GOT3 (cell line): ENCODE data around the gene AGFG1.

Experiments used
- DNase-seq: peaks from one replicate; lab custom pipeline; 2025; ENCODE audit warnings: mixed read lengths; lab: John Stamatoyannopoulos, UW

The AGFG1 gene

DNA sequence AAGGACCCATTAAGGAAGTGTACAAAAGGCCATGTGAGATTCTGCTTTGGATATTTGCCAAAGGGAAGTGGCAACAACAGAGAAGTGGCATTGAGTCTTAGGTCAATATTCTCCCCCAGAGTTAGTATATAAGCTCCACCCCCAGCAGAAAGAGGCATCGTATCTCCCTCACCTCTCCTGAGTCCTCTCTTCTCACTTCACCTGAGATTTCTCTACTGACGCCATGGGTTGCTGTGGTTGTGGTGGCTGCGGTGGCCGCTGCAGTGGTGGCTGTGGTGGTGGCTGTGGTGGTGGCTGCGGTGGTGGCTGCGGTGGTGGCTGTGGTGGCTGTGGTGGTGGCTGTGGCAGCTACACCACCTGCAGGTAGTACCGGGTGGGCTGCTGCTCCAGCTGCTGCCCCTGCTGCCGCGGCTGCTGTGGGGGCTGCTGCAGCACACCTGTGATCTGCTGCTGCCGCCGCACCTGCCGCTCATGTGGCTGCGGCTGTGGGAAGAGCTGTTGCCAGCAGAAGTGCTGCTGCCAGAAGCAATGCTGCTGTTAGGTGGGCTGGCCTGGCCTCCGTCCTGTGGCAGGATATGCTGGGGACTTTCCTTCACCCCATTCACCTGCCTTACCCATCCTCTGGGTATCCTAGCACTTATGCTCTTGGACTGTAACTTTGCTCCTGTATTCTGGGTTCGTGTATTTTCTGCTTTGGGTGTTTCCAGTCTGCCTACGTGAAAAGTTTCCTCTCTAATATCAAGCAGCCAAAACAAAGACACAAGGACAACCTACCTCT is 136.8 kb downstream of the AGFG1 start:
- no peak for DNase-seq

DNA sequence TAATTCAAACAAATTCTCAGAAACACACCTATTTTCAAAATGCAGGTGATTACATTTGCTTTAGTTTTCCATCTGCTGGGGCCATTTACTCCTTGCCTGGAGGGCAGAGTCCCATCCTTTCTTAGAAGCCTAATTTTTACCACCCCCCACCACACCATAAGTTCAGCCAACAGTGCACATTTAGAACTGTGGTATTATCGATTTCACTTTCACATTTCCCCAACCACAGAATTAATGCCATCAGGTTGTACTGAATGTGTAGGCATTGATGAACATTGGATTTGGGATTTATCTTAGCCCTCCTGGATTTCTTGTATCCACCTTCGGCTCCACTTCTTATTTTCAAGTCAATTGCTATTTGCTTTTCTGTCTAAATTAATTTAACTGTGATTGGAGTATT is 138.2 kb downstream of the AGFG1 start:
- no peak for DNase-seq
